Stimulated activated CD4-positive, alpha-beta T cell treated with anti-CD3 and anti-CD28 coated beads, TNF-alpha, amount 100 ng/mL, for 1 hour (primary cell): ENCODE data around the gene TFB1M.
A peak's percentile ranks its signal among the peaks of the same experiment; 100 is the strongest.
"Not testable (repeated sequence)": the region's sequence is repeated elsewhere in the genome, so short reads cannot be mapped to it uniquely, and the experiment has no call there.

Experiments
- DNase-seq, 3 donors: peaks; one replicate each; pipeline ENCODE4 v3.0.0-alpha.2; 2020; ENCODE audit warnings: low read depth in 3 of 3, low spot score in 1 of 3

The TFB1M gene

DNA sequence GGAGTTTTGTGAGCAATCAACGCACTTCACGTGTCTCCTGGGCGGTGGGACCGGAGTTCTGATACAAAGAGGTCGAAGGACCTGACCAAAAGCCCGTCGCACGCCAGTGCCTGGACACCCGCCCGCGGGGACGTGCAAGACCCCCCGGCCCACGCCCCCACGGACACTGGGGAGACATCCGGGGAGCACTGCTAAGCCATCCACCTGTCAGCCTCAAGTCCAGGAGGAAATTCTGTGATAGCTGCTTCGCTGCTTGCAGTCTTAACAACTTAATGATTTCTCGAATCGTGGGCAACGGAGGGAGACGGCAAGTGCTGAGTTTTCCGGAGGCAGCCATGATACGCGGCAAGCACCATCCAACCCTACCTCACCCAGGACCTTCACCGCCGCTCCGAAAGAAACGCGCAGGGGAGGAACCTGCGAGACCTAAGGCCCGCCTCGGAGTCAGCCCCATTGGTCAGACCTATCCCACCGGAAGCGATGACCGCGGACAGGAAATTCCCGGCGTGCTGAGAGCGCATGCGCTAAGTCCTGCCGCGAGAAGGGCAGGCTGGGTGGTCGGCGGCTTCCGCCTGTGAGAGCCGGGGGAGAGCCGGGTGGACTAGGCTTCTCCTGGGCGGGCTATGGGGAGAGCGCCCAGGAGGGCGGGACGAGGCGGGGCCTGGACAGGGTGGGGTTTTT lies at the start of gene TFB1M:
TFB1M (minus strand) TSS at position 393 of the 681 bp plus-strand sequence; CDS start at position 337, 56 bp downstream.
- peak; percentile 93 to 96 (median 95) for DNase-seq

DNA sequence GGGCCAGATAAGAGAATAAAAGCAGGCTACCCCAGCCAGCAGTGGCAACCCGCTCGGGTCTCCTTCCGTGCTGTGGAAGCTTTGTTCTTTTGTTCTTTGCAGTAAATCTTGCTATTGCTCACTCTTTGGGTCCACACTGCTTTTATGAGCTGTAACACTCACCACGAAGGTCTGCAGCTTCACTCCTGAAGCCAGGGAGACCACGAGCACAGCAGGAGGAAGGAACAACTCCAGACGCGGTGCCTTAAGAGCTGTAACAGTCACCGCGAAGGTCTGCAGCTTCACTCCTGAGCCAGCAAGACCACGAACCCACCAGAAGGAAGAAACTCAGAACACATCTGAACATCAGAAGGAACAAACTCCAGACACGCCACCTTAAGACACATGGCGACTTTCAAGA lies 49.7 kb upstream of the TFB1M start:
- not testable (repeated sequence) for DNase-seq

DNA sequence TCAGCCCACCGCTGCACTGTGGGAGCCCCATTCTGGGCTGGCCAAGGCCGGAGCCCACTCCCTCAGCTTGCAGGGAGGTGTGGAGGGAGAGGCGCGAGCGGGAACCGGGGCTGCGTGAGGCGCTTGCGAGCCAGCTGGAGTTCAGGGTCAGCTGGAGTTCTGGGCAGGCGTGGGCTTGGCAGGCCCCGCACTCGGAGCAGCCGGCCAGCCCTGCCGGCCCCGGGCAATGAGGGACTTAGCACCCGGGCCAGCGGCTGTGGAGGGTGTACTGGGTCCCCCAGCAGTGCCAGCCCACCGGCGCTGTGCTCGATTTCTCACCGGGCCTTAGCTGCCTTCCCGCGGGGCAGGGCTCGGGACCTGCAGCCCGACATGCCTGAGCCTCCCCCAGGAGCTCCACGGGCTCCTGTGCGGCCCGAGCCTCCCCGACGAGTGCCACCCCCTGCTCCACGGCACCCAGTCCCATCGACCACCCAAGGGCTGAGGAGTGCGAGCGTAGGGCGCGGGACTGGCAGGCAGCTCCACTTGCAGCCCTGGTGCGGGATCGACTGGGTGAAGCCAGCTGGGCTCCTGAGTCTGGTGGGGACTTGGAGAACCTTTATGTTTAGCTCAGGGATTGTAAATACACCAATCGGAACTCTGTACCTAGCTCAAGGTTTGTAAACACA lies 48.8 kb upstream of the TFB1M start:
- DNase-seq, result not testable (repeated sequence)

DNA sequence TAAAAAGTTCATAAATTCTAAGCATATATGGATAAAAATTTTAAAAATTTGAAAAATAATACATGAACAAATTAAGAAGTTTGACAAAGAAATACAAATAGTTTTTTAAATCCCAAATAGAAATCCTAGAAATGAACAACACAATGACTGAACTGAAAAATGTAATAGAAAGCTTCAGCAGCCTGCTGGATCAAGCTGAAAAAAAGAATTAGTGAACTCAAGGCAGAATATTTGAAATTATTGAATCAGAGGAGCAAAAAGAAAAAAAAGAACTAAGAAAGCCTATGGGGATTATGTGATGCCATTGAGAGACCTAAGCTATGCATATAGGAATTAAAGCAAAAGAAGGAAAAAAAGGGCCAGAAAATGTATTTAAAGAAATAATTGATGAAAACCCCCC lies 39.9 kb upstream of the TFB1M start:
- DNase-seq, result no peak

- no peak for DNase-seq
Observed at GRCh38 chr6:155352811-155353210, 38.5 kb upstream of the TFB1M start.

GRCh38 chr6:155352130-155352420 lies 37.8 kb upstream of the TFB1M start:
- DNase-seq, result no peak

- no peak for DNase-seq
Observed at GRCh38 chr6:155351273-155352129, 37.2 kb upstream of the TFB1M start.

GRCh38 chr6:155349956-155350355 lies 35.7 kb upstream of the TFB1M start:
- no peak for DNase-seq

GRCh38 chr6:155349129-155349528 lies 34.8 kb upstream of the TFB1M start:
- DNase-seq, result no peak

DNA sequence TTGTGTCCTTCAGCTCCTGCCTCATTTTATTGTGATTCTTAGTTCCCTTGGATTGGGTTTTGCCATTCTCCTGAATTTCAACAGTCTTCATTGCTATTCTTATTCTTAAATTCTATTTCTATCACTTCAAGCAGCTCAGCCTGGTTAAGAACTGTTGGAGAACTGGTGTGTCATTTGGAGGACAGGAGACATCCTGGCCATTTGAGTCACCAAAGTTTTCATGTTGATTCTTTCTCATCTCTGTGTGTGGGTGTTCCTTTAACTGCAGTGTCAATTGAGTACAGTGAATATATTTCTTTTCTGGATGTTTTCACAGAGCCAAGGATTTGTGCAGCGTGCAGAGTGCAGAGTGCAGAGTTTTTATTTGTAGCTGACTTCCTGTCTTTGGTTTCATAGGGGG lies 33.5 kb upstream of the TFB1M start:
- no peak for DNase-seq

GRCh38 chr6:155346957-155347356 lies 32.7 kb upstream of the TFB1M start:
- DNase-seq, result no peak

DNA sequence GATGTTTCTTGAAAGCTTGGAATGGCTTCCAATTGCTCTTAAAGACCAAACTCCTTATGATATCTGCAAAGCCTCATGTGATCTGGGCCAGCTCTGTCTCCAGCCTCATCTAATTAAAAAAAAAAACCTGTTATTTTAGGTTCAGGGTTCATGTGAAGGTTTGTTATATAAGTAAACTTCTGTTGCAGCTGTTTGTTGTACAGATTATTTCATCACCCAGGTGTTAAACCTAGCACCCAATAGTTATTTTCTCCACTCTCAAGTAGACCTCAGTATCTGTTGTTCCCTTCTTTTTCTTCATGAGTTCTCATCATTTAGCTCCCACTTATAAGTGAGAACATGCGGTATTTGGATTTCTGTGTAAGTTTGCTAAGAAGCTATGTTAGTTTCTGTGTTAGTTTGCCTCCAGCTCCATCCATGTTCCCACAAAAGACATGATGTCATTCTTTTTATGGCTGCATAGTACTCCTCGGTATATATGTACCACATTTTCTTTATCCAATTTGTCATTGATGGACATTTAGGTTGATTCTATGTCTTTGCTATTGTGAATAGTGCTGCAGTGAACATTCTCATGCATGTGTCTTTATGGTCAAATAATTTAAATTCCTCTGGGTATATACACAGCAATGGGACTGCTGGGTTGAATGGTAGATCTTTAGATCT lies 30.2 kb upstream of the TFB1M start:
- no peak for DNase-seq

- DNase-seq, result no peak
Observed at GRCh38 chr6:155341130-155341828, 27.0 kb upstream of the TFB1M start.

- no peak for DNase-seq
Observed at GRCh38 chr6:155340464-155341129, 26.3 kb upstream of the TFB1M start.

- not testable (repeated sequence) for DNase-seq
Observed at GRCh38 chr6:155339929-155340328, 25.6 kb upstream of the TFB1M start.

DNA sequence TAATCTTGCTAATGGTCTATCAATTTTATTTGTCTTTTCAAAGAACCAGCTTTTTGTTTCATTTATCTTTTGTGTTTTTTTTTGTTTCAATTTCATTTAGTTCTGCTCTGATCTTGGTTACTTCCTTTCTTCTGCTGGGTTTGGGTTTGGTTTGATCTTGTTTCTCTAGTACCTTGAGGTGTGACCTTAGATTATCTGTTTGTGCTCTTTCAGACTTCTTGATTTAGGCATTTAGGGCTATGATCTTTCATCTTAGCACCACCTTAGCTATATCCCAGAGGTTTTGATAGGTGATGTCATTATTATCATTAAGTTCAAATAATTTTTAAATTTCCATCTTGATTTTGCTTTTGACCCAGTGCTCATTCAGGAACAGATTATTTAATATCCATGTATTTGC lies 24.0 kb upstream of the TFB1M start:
- DNase-seq, result not testable (repeated sequence)

DNA sequence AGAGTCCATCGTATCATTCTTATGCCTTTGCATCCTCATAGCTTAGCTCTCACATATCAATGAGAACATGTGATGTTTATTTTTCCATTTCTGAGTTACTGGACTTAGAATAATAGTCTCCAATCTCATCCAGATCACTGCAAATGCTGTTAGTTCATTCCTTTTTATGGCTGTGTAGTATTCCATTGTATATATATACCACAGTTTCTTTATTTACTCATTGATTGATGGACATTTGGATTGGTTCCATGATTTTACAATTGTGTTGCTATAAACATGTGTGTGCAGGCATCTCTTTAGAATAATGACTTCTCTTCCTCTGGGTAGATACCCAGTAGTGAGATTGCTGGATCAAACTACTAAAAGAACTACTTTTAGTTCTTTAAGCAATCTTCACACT lies 21.0 kb upstream of the TFB1M start:
- no peak for DNase-seq

DNA sequence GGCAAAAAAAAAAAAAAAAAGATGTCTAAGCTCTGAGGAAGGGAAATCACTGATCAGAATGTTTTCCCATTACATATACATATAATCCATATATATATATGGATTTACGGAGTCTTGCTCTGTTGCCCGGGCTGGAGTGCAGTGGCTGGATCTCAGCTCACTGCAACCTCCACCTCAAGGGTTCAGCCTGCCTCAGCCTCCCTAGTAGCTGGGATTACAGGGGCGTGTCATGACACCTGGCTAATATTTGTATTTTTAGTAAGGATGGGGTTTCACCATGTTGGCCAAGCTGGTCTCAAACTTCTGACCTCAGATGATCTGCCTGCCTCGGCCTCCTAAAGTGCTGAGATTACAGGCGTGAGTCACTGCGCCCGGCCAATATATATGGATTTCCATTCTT lies 19.8 kb upstream of the TFB1M start:
- DNase-seq, result not testable (repeated sequence)

- no peak for DNase-seq
Observed at GRCh38 chr6:155333414-155333813, 19.1 kb upstream of the TFB1M start.

- DNase-seq, result no peak
Observed at GRCh38 chr6:155330922-155331321, 16.6 kb upstream of the TFB1M start.
